Endodermal cell (in vitro differentiated cells): ENCODE results near the gene SFTPB. TPM values are rescaled to one million over a fixed set of nuclear protein-coding genes. Genes with fewer than 3 reads are reported as not detected.
A peak's percentile ranks its signal among the peaks of the same experiment; 100 is the strongest.

Experiments
- DNase-seq: peaks from one replicate; pipeline ENCODE4 v3.0.0-alpha.2; 2017
- H3K27ac ChIP-seq: 2 replicates; pipeline ENCODE4 v1.5.1; 2013; ENCODE audit warnings: mild to moderate bottlenecking, low read depth, low read length, moderate library complexity
- H3K27me3 ChIP-seq: 2 replicates; pipeline ENCODE4 v1.6.1; 2013; ENCODE audit warnings: mild to moderate bottlenecking, low read length, moderate library complexity; ENCODE audit not compliant: insufficient read depth, control insufficient read depth, poor library complexity, severe bottlenecking
- H3K36me3 ChIP-seq: 2 replicates; pipeline ENCODE4 v1.7.0; 2013; ENCODE audit warnings: mild to moderate bottlenecking, low read length, moderate library complexity; ENCODE audit not compliant: control insufficient read depth, insufficient read depth
- H3K4me1 ChIP-seq: one replicate; pipeline ENCODE4 v1.7.0; 2013; ENCODE audit warnings: low read length; ENCODE audit not compliant: control insufficient read depth, insufficient read depth
- H3K4me3 ChIP-seq: 2 replicates; pipeline ENCODE4 v1.5.1; 2013; ENCODE audit warnings: mild to moderate bottlenecking, low read length, moderate library complexity
- H3K9ac ChIP-seq: 2 replicates; pipeline ENCODE4 v1.6.1; 2013; ENCODE audit warnings: mild to moderate bottlenecking, low read length, moderate library complexity; ENCODE audit not compliant: poor library complexity, severe bottlenecking; ENCODE audit errors: extremely low read depth
- H3K9me3 ChIP-seq: 2 replicates; pipeline ENCODE4 v1.6.1; 2013; ENCODE audit warnings: mild to moderate bottlenecking, low read length, moderate library complexity; ENCODE audit not compliant: control insufficient read depth
- H3K27ac Mint-ChIP-seq: 2 replicates; pipeline ENCODE4 v1.8.0; 2020; ENCODE audit warnings: mixed read lengths
- H3K27me3 Mint-ChIP-seq: 2 replicates; pipeline ENCODE4 v1.8.0; 2021; ENCODE audit warnings: mild to moderate bottlenecking, mixed read lengths; ENCODE audit not compliant: insufficient read depth
- H3K36me3 Mint-ChIP-seq: 2 replicates; pipeline ENCODE4 v1.8.0; 2020; ENCODE audit warnings: low read depth, mixed read lengths
- H3K4me1 Mint-ChIP-seq: 2 replicates; pipeline ENCODE4 v1.8.0; 2020; ENCODE audit warnings: mixed read lengths
- H3K4me3 Mint-ChIP-seq: 2 replicates; pipeline ENCODE4 v1.8.0; 2020; ENCODE audit warnings: mild to moderate bottlenecking, moderate library complexity, mixed read lengths
- H3K9me3 Mint-ChIP-seq: 2 replicates; pipeline ENCODE4 v1.8.0; 2020; ENCODE audit warnings: mild to moderate bottlenecking, mixed read lengths
- WGBS, 2 experiments: methylation state at CpG; one replicate each; pipeline versions ENCODE4 v1.1.5 to v1.1.7; 2013; ENCODE audit warnings: missing lambda C conversion rate in 2 of 2, mixed read lengths in 1 of 2; ENCODE audit not compliant: insufficient coverage in 1 of 2, insufficient read length in 1 of 2; 5-methylcytosine and 5-hydroxymethylcytosine counted together
- total RNA-seq, 2 donors: library from RNA; stranded (reverse); fragmentation: NEBNext Ultra II Directional in 1 of 2; extraction: Animal tissue kit (Norgen Biotek cat#: 25700) in 1 of 2; gene quantifications; 2 replicates in 1 of 2; 3 replicates in 1 of 2; pipeline ENCODE4 v1.2.1, GENCODE V29; 2021
- TF ChIP-seq, protein P1 (sequence below): fragments of 200-600 bp; sonication (generic); conservative IDR thresholded peaks from 2 replicates; pipeline ENCODE4 v1.5.0; 2021; ENCODE audit warnings: antibody characterized with exemption, mild to moderate bottlenecking

Gene SFTPB
- total RNA-seq, 2 donors from 2014 or later, result not detected

DNA sequence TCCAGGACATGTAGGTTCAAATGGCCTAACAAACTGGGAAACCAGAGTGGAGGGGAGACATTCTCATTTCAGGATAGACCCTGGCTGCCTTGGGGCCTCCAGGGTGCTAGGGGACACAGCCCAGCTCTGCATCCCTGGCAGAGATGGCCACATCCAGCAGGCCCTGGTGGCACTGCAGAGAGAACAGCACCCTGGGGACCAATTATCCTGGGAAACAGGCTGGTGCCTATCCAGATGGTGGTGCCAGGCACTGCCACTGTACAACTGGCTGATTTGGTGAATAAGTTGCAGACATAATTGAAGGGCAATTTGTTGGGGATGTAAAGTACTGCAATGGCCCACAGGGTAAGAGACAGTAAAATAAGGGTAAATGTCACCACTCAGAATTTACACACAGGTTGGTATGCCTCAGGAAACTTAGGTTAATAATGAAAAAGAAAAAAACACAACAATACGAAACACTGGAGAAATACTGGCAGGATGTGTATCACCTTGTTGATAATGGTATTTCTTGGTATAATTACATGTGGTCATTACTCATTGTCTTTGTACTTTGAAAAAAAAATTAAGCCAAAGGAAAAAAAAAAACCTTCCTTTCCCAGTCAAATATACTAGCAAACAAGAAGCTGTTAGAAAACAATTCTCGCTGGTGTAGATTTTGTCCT, 12.8 kb upstream of the SFTPB start:
- H3K36me3 Mint-ChIP-seq, result no peaks in the 10 kb centered on the region
- H3K27ac Mint-ChIP-seq, result no peak overlapping the region
- H3K27ac ChIP-seq, result no peak overlapping the region

DNA sequence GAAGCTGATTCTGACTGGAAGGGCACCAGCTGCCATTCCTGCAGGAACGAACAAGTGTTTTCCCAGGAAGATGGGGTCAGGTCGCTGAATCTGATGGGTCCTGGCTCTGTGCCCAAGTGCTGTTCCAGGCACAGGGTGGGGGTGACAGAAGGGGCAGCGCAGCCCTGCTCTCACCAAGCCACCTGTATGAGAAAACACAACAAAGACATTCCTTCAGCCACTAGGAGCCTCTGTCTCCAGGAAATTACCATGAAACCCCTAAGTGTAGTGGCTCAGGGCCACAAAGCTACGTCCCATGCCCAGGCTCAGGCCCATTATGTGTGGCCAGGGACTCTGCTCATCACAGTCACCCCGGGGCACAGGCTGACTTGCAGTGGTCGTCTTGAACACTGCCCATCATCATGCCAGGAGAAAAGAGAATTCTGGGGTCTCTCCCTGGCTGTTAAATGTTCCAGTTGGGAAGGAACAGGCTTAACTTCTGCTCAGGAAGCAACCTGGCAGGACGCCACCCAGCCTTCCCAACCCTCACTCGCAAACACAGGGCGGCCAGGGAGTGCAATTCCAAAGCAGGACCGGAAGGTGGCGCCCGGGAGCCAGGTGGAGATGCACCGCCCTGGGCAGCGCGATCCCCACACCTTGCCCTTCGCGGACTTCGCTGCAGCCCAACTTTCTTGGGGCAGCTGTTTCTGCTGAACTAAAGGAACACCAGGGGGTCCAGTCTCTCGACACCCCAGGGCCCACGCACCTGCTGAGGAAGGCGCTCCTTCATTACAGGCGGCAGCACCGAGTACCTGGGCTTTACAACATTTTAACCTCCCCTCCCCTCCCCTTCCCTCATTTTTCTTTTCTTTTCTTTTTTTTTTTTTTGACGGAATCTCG, 11.0 kb upstream of the SFTPB start:
- WGBS, 2 experiments, result 25 to 32% methylated on average over 11 to 25 of the region's 25 CpGs
- H3K9ac ChIP-seq, result no peak overlapping the region
- no peaks in the 10 kb centered on the region for H3K36me3 ChIP-seq
- TF ChIP-seq, protein P1, sequence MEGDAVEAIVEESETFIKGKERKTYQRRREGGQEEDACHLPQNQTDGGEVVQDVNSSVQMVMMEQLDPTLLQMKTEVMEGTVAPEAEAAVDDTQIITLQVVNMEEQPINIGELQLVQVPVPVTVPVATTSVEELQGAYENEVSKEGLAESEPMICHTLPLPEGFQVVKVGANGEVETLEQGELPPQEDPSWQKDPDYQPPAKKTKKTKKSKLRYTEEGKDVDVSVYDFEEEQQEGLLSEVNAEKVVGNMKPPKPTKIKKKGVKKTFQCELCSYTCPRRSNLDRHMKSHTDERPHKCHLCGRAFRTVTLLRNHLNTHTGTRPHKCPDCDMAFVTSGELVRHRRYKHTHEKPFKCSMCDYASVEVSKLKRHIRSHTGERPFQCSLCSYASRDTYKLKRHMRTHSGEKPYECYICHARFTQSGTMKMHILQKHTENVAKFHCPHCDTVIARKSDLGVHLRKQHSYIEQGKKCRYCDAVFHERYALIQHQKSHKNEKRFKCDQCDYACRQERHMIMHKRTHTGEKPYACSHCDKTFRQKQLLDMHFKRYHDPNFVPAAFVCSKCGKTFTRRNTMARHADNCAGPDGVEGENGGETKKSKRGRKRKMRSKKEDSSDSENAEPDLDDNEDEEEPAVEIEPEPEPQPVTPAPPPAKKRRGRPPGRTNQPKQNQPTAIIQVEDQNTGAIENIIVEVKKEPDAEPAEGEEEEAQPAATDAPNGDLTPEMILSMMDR, result peak; percentile 99
- H3K27me3 ChIP-seq, result peaks cover 15% of the 10 kb centered on the region
- Mint-ChIP-seq H3K36me3 (no peaks in the 10 kb centered on the region), H3K4me3 (no peak overlapping the region), H3K9me3 (no peaks in the 10 kb centered on the region), H3K4me1 (no peaks in the 10 kb centered on the region), H3K27me3 (peaks cover 15% of the 10 kb centered on the region), H3K27ac (no peak overlapping the region)
- DNase-seq, result peak; percentile 97
- no peak overlapping the region for H3K4me3 ChIP-seq
- H3K4me1 ChIP-seq, result no peaks in the 10 kb centered on the region
- no peaks in the 10 kb centered on the region for H3K9me3 ChIP-seq
- no peak overlapping the region for H3K27ac ChIP-seq

More for the DNA sequence above, 12.8 kb upstream of the SFTPB start:
- DNase-seq, result peak; percentile 36
- no peak overlapping the region for H3K9ac ChIP-seq
- no peaks in the 10 kb centered on the region for H3K4me1 ChIP-seq
- peaks cover 15% of the 10 kb centered on the region for H3K27me3 ChIP-seq
- no peaks in the 10 kb centered on the region for H3K36me3 ChIP-seq
- H3K4me3 ChIP-seq, result no peak overlapping the region
- no peak overlapping the region for H3K4me3 Mint-ChIP-seq
- WGBS, 2 experiments, result 100% methylated on average over 2 of the region's 2 CpGs; no CpG with 5 or more reads in 1 of the 2 experiments
- H3K9me3 ChIP-seq, result no peaks in the 10 kb centered on the region
- TF ChIP-seq, protein P1, result no peak
- H3K27me3 Mint-ChIP-seq, result peaks cover 15% of the 10 kb centered on the region
- H3K9me3 Mint-ChIP-seq, result no peaks in the 10 kb centered on the region
- no peaks in the 10 kb centered on the region for H3K4me1 Mint-ChIP-seq

DNA sequence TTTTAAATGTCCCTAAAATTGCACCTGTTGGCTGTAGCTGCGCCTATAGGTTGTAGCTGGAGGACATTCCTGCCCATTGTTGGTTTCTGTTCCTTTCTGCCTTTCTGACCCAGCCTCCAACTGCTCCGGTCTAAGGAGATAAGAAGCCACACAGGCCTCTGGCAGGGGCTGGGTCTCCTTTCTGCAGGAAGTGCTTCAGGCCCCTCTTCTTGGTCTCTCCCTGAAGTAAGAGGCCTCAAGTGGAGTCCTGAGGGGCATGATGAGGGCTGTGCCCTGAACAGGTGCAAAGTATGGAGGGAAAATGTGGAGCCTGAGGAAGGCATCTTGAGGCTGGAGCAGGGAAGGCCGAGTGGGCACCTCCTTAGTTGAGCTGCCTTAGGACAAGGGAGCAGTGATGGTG, 10.4 kb upstream of the SFTPB start:
- Histone ChIP-seq H3K9me3 (no peaks in the 10 kb centered on the region), H3K36me3 (no peaks in the 10 kb centered on the region), H3K4me3 (no peak overlapping the region), H3K27me3 (peaks cover 15% of the 10 kb centered on the region), H3K27ac (no peak overlapping the region), H3K4me1 (no peaks in the 10 kb centered on the region), H3K9ac (no peak overlapping the region)
- Mint-ChIP-seq H3K4me3 (no peak overlapping the region), H3K9me3 (no peaks in the 10 kb centered on the region), H3K27ac (no peak overlapping the region), H3K36me3 (no peaks in the 10 kb centered on the region), H3K4me1 (peaks cover 6% of the 10 kb centered on the region), H3K27me3 (peaks cover 15% of the 10 kb centered on the region)
- WGBS, 2 experiments, result 87 to 89% methylated on average over 2 to 3 of the region's 3 CpGs
- TF ChIP-seq, protein P1, result no peak
- DNase-seq, result no peak
